ENCODE data around the gene OXT. TPM values are rescaled to one million over a fixed set of nuclear protein-coding genes. Genes with fewer than 3 reads are reported as not detected.

The OXT gene
- total RNA-seq, 2 experiments from 2014 or later, result not detected

GRCh38 chr20:3045042-3045815, 26.2 kb upstream of the OXT start:
- no TSS peak for BruUV-seq (replicated peaks)
- ChIA-PET POLR2A (interaction anchor here (0.5 to 1.2 kb wide), 3 partner anchors 9 to 394 kb away, joined by 3 to 7 read pairs (median 3); no protein-coding TSS in a partner anchor), CTCF (ENCODE audit: unreplicated experiment) (interaction anchor here (0.6 kb wide), 1 partner anchor 172 kb away, joined by 3 read pairs; no protein-coding TSS in a partner anchor)
- H2AFZ ChIP-seq (ENCODE audit: low read length), result peak overlapping the region; percentile 73
- H3K36me3 ChIP-seq (ENCODE audit: insufficient read depth, low read length), result peaks cover 30% of the 10 kb centered on the region
- intact Hi-C loops (cut with micrococcal nuclease; ENCODE audit: unreplicated experiment), result no loop called here
- no peak for DNase-seq (ENCODE audit: low spot score)
- H3K4me1 ChIP-seq (ENCODE audit: insufficient read depth, low read length, poor library complexity, severe bottlenecking), result peaks cover 13% of the 10 kb centered on the region
- H3K9me3 ChIP-seq (ENCODE audit: low read length), result no peaks in the 10 kb centered on the region
- H3K4me2 ChIP-seq (ENCODE audit: low read length), result peak overlapping the region; percentile 83
- H3K79me2 ChIP-seq (ENCODE audit: insufficient read depth, low read depth, low read length), result peaks cover 14% of the 10 kb centered on the region
- no peaks in the 10 kb centered on the region for H4K20me1 ChIP-seq (ENCODE audit: insufficient read depth, low read length)
- H3K9me2 ChIP-seq (ENCODE audit: insufficient read depth, low read length), result no peaks in the 10 kb centered on the region
- TF ChIP-seq CTCF (conservative IDR thresholded peaks at IDR 0.05; ENCODE audit: low read length) (no peak), EZH2phosphoT487 (IDR thresholded peaks at IDR 0.05; ENCODE audit: borderline replicate concordance, low read depth, low read length) (no peak)
- peak overlapping the region; percentile 78 for H3K4me3 ChIP-seq (ENCODE audit: low read depth, low read length, poor library complexity, severe bottlenecking)
- H3K27ac ChIP-seq (ENCODE audit: low read depth, low read length, poor library complexity, severe bottlenecking), result peak overlapping the region; percentile 31

- Histone ChIP-seq H2AFZ (ENCODE audit: low read length) (peak within 1 kb of the TSS; percentile 73), H3K9me3 (ENCODE audit: low read length) (no peaks in the 10 kb centered on the region), H3K9me2 (ENCODE audit: insufficient read depth, low read length) (no peaks in the 10 kb centered on the region), H3K27ac (ENCODE audit: low read depth, low read length, poor library complexity, severe bottlenecking) (peak within 1 kb of the TSS; percentile 31), H4K20me1 (ENCODE audit: insufficient read depth, low read length) (no peaks in the 10 kb centered on the region), H3K36me3 (ENCODE audit: insufficient read depth, low read length) (peaks cover 35% of the 10 kb centered on the region), H3K4me1 (ENCODE audit: insufficient read depth, low read length, poor library complexity, severe bottlenecking) (peaks cover 13% of the 10 kb centered on the region), H3K79me2 (ENCODE audit: insufficient read depth, low read depth, low read length) (peaks cover 14% of the 10 kb centered on the region), H3K4me3 (ENCODE audit: low read depth, low read length, poor library complexity, severe bottlenecking) (peak within 1 kb of the TSS; percentile 78), H3K4me2 (ENCODE audit: low read length) (peak within 1 kb of the TSS; percentile 83)
- BruUV-seq (replicated peaks), result TSS peak; percentile 37
- DNase-seq (ENCODE audit: low spot score), result peak; percentile 91
- ChIA-PET POLR2A (interaction anchor here (0.5 to 1.2 kb wide), 3 partner anchors 8 to 48 kb away, joined by 3 read pairs; no protein-coding TSS in a partner anchor), CTCF (ENCODE audit: unreplicated experiment) (interaction anchor here (0.6 kb wide), 1 partner anchor 171 kb away, joined by 3 read pairs; no protein-coding TSS in a partner anchor)
- intact Hi-C loops (cut with micrococcal nuclease; ENCODE audit: unreplicated experiment), result no loop called here
- TF ChIP-seq CTCF (conservative IDR thresholded peaks at IDR 0.05; ENCODE audit: low read length) (no peak), EZH2phosphoT487 (IDR thresholded peaks at IDR 0.05; ENCODE audit: borderline replicate concordance, low read depth, low read length) (no peak)
Observed at GRCh38 chr20:3045816-3046676, 25.4 kb upstream of the OXT start, which contains the start of gene MRPS26. TSS of gene MRPS26 (plus strand) at chr20:3046052. CDS start at chr20:3046069, 17 bp downstream.
